ENCODE results near the gene GPR65.

The GPR65 gene

GRCh38 chr14:88037325-88037724, 32.4 kb downstream of the GPR65 start:
- Histone ChIP-seq H3K9me3 (replicated peaks; ENCODE audit: insufficient read depth, low read length) (no peaks in the 10 kb centered on the region), H3K4me3 (ENCODE audit: low read length) (no peak overlapping the region), H3K79me2 (ENCODE audit: low read length) (no peaks in the 10 kb centered on the region), H3K36me3 (replicated peaks; ENCODE audit: insufficient read depth, low read length) (no peaks in the 10 kb centered on the region), H3K27me3 (replicated peaks; ENCODE audit: insufficient read depth, low read length) (no peaks in the 10 kb centered on the region), H3K9ac (ENCODE audit: low read length) (no peak overlapping the region), H3K4me2 (ENCODE audit: low read depth, low read length) (no peak overlapping the region), H3F3A (ENCODE audit: insufficient read depth, low read length) (no peaks in the 10 kb centered on the region), H3K9me2 (replicated peaks; ENCODE audit: insufficient read depth, low read length) (no peaks in the 10 kb centered on the region), H3K4me1 (ENCODE audit: low read length) (no peaks in the 10 kb centered on the region), H3K27ac (ENCODE audit: low read length) (no peak overlapping the region), H2AFZ (ENCODE audit: low read length) (no peak overlapping the region), H4K20me1 (ENCODE audit: insufficient read depth, low read length) (no peaks in the 10 kb centered on the region)
- TF ChIP-seq, protein P1, sequence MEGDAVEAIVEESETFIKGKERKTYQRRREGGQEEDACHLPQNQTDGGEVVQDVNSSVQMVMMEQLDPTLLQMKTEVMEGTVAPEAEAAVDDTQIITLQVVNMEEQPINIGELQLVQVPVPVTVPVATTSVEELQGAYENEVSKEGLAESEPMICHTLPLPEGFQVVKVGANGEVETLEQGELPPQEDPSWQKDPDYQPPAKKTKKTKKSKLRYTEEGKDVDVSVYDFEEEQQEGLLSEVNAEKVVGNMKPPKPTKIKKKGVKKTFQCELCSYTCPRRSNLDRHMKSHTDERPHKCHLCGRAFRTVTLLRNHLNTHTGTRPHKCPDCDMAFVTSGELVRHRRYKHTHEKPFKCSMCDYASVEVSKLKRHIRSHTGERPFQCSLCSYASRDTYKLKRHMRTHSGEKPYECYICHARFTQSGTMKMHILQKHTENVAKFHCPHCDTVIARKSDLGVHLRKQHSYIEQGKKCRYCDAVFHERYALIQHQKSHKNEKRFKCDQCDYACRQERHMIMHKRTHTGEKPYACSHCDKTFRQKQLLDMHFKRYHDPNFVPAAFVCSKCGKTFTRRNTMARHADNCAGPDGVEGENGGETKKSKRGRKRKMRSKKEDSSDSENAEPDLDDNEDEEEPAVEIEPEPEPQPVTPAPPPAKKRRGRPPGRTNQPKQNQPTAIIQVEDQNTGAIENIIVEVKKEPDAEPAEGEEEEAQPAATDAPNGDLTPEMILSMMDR (IDR thresholded peaks at IDR 0.05; ENCODE audit: low read length): no peak
- TF ChIP-seq EZH2 (optimal IDR thresholded peaks at IDR 0.05; ENCODE audit: low read depth, low read length) (no peak), EZH2phosphoT487 (IDR thresholded peaks at IDR 0.05; ENCODE audit: low read length) (no peak)
- DNase-seq: no peak

DNA sequence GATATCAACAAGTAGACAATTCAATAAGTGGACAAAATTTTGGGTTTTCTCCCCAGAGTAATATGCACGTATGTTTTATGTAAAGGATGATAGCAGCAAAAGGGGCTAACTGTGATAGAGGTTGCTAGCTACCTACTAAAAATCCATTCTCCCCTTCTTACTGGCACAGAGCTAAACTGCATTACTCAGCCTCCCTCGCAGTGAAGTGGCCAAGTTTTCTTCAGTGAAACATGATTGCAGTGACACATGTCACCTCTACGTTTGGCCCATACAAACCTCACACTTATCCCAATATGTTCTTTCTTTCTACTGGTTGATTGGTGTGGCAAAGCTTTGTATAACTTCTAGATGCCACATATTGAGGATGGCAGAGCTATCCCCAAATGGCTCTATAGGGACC, 34.3 kb downstream of the GPR65 start:
- Histone ChIP-seq H4K20me1 (ENCODE audit: insufficient read depth, low read length) (no peaks in the 10 kb centered on the region), H3K9me2 (replicated peaks; ENCODE audit: insufficient read depth, low read length) (no peaks in the 10 kb centered on the region), H2AFZ (ENCODE audit: low read length) (no peak overlapping the region), H3K9ac (ENCODE audit: low read length) (no peak overlapping the region), H3K9me3 (replicated peaks; ENCODE audit: insufficient read depth, low read length) (no peaks in the 10 kb centered on the region), H3K79me2 (ENCODE audit: low read length) (no peaks in the 10 kb centered on the region), H3K4me2 (ENCODE audit: low read depth, low read length) (no peak overlapping the region), H3K36me3 (replicated peaks; ENCODE audit: insufficient read depth, low read length) (no peaks in the 10 kb centered on the region), H3K27me3 (replicated peaks; ENCODE audit: insufficient read depth, low read length) (no peaks in the 10 kb centered on the region), H3K4me3 (ENCODE audit: low read length) (no peak overlapping the region), H3K4me1 (ENCODE audit: low read length) (no peaks in the 10 kb centered on the region), H3F3A (ENCODE audit: insufficient read depth, low read length) (no peaks in the 10 kb centered on the region), H3K27ac (ENCODE audit: low read length) (no peak overlapping the region)
- no peak for TF ChIP-seq EZH2phosphoT487 (IDR thresholded peaks at IDR 0.05; ENCODE audit: low read length)
- no peak for TF ChIP-seq EZH2 (optimal IDR thresholded peaks at IDR 0.05; ENCODE audit: low read depth, low read length)
- TF ChIP-seq, protein P1 (IDR thresholded peaks at IDR 0.05; ENCODE audit: low read length): no peak
- DNase-seq: no peak

- H3K27me3 ChIP-seq (replicated peaks; ENCODE audit: insufficient read depth, low read length): no peaks in the 10 kb centered on the region
- no peak overlapping the region for H3K4me2 ChIP-seq (ENCODE audit: low read depth, low read length)
- no peak overlapping the region for H2AFZ ChIP-seq (ENCODE audit: low read length)
- no peak overlapping the region for H3K4me3 ChIP-seq (ENCODE audit: low read length)
- H3K4me1 ChIP-seq (ENCODE audit: low read length): no peaks in the 10 kb centered on the region
- no peak overlapping the region for H3K9ac ChIP-seq (ENCODE audit: low read length)
- H3K36me3 ChIP-seq (replicated peaks; ENCODE audit: insufficient read depth, low read length): no peaks in the 10 kb centered on the region
- no peaks in the 10 kb centered on the region for H3F3A ChIP-seq (ENCODE audit: insufficient read depth, low read length)
- no peaks in the 10 kb centered on the region for H3K79me2 ChIP-seq (ENCODE audit: low read length)
- H3K9me3 ChIP-seq (replicated peaks; ENCODE audit: insufficient read depth, low read length): no peaks in the 10 kb centered on the region
- no peak overlapping the region for H3K27ac ChIP-seq (ENCODE audit: low read length)
- DNase-seq: no peak
- TF ChIP-seq EZH2phosphoT487 (IDR thresholded peaks at IDR 0.05; ENCODE audit: low read length): no peak
- no peak for TF ChIP-seq EZH2 (optimal IDR thresholded peaks at IDR 0.05; ENCODE audit: low read depth, low read length)
- TF ChIP-seq, protein P1 (IDR thresholded peaks at IDR 0.05; ENCODE audit: low read length): no peak
- no peaks in the 10 kb centered on the region for H3K9me2 ChIP-seq (replicated peaks; ENCODE audit: insufficient read depth, low read length)
- H4K20me1 ChIP-seq (ENCODE audit: insufficient read depth, low read length): no peaks in the 10 kb centered on the region
Measured at GRCh38 chr14:88040146-88040545, 35.2 kb downstream of the GPR65 start.
